Activated CD4-positive, alpha-beta T cell treated with anti-CD3 and anti-CD28 coated beads, Interleukin-2, amount 50 U/mL, for 48 hours (primary cell): Measurements from ENCODE around the gene PDE6H.

Experiments
- DNase-seq, 2 experiments: peaks; one replicate each; pipeline ENCODE4 v3.0.0-alpha.2; 2020

The PDE6H gene

GRCh38 chr12:15005064-15005463 lies 32.2 kb downstream of the PDE6H start:
- no peak for DNase-seq

- no peak for DNase-seq
These were observed 34.7 kb downstream of the PDE6H start for GRCh38 chr12:15007551-15007950.

- no peak for DNase-seq
These were observed 38.3 kb downstream of the PDE6H start for GRCh38 chr12:15011162-15011561.

- DNase-seq: no peak
These were observed 40.9 kb downstream of the PDE6H start for GRCh38 chr12:15013634-15014179.

- DNase-seq: no peak
These were observed 41.9 kb downstream of the PDE6H start for GRCh38 chr12:15014708-15015107.

- DNase-seq: no peak
These were observed 42.3 kb downstream of the PDE6H start for GRCh38 chr12:15015121-15015520.

GRCh38 chr12:15020156-15020555 lies 47.3 kb downstream of the PDE6H start:
- DNase-seq: no peak
